HG03039 (cell line): ENCODE data around the gene CCDC27.

Experiments used
- ATAC-seq: cut with Tn5 transposase; IDR thresholded peaks from one replicate; pipeline ENCODE4 v1.9.1; 2021; ENCODE audit warnings: mild to moderate bottlenecking, moderate library complexity; ENCODE audit not compliant: unreplicated experiment

The CCDC27 gene

DNA sequence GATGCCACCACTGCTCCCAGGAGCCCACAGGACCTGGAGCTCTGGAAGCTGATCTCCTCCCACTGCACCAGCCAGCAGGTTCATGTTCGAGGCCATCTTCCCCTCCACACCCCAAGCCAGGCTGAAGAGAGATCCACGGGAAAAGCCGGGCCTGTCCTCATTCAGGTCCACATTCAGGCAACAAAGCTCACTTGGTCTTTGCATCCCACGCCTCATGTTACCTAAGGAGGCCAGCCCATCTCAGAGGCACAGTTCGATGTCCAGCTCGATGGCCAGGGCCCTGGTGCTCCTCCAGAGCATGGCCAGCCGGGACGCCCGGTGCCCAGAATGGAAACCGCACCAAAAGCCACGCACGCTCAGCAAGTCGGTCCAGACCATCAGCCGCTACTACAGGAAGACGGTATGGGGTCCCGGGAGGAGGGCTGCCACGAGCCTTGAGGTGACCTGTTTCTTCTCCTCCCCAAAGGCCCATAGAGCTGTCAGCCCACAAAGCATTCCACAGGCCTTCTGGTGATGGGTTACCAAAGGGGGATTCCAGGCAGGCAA, at the start of gene CCDC27:
CCDC27 (plus strand) TSS at position 51 of the 546 bp plus-strand sequence; CDS start at position 83, 32 bp downstream.
- no peak for ATAC-seq

DNA sequence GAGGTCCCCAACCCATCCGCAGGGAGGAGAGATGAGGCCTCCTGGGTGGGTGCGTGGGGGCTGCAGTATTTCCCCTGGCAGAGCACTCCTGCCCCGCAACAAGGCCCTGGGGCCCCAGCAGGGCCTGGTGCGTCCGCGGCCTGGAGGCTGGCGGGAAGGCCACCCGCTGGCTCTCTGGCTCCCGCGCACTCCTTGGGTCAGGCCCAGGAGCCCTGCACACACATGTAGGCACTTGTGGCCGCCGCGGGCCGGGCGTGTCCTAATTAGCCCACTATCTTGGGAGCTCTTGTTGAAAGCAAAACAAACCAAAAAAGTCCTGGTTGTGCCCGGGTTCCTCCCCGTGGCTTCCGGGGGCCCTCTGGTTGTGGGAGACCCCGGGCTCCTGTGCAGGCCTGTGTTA, 49.7 kb upstream of the CCDC27 start:
- ATAC-seq = no peak

DNA sequence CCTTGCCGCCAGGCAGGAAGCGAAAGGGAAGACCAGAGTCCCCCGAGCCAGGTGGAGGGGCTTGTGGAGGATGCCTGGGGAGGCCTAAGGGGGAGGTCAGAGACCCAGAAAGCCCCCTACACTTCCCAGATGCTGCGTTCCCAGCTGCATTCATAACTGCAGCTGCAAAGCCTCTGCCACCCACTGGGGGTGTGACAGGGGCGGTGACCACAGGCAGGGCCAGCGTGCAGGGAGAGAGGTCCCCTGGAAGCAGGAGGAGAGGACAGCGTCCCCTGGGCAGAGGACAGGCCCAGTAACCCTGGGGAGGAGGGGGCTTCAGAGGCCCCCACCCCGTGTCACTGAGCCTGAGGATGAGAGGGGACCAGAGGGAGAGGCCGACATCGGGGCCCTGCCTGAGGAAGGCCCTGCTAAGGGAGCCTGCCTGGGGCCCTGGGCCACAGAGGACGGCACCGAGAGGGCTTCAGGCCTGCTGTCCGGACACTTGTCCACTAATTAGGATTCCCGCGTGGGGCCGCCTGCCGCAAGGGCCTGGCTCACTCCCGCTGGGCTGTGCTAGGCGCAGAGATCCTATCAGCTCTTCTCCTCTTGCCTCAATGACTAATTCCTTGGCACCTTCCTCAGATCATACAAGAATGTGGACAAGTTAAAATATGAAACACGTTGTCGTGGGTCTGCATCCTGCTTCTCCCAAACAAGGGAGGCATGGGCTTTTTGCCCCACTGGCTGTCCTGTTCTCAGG, 49.1 kb upstream of the CCDC27 start:
- ATAC-seq = no peak

DNA sequence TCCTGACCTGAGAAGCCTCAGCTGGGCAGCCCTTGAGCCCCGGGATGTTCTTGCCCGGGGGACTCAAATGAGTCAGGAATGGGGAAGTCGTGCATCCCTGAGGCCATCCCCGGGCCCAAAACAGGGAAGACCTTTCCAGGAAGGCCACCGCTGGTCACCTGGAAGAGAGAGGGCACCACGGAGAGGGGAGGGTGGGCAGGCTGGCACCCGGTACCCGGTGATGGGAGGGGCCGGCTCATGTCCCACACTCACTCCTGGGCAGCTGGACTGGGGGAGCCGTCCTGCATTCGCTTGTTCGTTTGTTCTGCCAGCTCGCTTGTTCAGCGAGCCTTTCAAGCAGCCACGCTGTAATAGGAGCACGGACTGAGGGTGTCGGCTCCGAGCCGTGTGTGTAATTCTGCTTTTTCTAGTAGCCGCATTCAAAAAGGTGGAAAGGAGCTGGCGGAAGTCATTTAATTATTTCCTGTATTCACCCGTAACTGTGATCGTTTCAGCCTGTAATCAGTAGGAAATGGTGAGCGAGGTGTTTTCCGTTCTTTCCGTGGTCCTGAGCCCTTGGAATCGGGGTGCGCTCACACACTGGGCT, 48.4 kb upstream of the CCDC27 start:
- ATAC-seq = no peak

DNA sequence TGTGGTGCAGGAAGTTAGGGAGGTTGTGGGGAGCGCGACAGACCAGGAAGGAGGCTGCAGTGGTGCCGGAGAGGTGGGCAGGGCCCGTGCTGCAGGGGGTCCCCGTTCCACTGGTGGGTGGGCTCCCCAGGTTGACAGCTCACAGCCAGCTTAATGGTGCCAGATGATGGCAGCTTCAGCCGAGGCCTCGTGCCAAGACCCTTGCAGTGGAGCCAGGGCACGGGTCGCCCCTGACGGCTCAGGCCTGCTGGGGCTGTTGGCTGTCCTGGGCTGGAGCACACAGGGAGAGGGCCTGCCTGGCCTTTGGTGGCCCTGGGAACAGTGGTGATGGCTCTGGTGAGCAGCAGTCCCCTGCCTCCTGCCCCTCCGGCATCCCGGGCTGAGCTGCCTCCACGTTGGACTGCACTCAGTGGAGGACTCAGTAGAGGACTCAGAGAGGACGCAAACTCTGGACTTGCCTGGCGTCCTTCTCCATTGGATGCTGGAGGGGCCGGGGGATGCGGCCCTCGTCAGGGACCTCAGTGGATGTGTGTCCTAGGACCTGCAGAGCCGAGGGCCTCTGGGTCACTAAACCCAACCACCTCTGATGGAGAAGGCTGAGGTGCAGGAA, 46.8 kb upstream of the CCDC27 start:
- ATAC-seq = no peak

DNA sequence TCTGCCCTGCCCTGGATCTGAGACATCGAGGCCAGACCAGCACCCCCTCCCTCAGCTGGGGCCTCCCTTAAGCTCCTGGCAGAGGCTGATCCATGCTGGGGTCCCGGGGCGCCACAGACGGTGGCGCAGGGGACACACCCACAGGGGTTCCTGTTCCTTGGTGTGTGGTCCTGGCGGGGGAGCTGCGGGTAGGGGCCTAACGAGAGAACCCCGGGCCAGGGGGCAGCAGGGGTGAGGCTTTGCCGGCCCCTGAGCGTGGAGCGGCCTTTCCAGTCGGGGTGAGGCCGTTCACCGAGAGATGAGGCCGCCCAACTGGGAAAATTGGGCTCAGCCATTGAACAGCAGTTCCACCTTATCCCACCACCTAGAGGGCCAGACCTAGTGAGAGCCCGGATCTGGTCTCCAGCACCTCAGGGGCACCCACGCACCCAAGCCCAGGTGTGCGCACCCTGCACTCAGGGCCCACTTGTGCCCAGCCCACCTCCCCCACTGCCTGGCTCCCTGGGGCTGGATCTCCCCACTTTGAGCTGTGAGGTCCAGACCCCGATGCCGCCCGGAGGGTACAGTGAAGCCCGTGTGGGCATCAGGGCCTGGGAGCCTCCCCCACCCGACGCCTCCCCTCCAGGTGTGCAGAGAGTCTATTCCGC, 45.5 kb upstream of the CCDC27 start:
- ATAC-seq = no peak

DNA sequence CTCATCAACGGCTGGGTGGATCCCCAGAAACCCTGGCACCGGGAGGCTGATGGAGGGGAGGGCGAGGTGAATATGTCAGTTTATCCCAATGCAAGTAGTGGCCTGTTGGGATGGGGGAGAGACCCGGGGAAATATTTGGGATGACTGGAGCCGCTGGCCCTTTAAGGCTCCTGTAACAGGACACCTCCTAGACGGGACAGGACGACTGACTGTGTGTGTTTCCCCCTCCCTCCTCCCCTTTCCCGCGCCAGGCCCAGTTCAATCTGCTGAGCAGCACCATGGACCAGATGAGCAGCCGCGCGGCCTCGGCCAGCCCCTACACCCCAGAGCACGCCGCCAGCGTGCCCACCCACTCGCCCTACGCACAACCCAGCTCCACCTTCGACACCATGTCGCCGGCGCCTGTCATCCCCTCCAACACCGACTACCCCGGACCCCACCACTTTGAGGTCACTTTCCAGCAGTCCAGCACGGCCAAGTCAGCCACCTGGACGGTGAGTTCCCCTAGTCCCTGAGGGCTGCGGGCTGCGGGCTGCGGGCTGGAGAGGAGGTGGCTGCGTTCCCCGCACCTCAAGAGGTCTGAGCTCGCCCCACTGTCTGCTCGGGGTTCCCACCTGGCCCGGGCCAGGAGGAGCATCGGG, 44.8 kb upstream of the CCDC27 start:
- no peak for ATAC-seq

DNA sequence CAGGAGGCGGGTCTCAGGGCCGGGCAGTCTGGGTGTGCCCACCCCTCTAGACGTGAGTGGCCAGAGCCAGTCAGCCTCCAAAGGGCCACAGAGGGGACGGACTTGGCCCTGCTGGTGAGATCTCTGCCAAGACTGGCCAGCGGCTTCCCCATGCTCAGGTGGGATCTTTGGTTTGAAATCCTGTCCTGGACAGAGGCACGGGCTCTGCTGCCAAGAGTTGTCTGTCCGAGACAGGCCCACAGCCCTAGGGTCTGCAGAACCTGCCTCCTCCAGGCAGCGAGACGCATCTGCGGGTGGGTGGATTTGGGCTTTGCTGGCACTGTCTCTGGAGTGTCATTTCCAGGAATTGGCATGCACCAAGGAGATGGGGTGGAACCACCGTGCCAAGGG, 44.3 kb upstream of the CCDC27 start:
- no peak for ATAC-seq

DNA sequence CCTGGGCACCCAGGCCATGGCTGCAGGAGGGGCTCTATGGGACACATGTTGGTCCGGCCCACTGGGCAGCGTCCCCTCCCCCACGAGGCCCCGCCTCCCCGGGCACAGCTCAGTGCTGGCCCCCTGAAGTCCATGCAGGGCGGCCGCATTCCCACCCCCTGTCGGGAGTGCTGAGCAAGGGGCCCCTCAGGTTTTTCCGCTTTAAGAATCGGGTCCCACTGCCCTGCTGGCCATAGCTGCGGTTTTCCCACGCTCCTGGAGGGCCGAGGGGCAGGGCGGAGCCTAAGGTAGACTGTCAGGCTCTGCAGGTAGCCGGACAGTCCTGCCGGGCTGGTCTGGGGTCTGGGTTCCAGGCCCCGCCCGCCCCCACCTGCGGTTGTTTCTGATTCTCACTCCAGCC, 43.5 kb upstream of the CCDC27 start:
- ATAC-seq = no peak

DNA sequence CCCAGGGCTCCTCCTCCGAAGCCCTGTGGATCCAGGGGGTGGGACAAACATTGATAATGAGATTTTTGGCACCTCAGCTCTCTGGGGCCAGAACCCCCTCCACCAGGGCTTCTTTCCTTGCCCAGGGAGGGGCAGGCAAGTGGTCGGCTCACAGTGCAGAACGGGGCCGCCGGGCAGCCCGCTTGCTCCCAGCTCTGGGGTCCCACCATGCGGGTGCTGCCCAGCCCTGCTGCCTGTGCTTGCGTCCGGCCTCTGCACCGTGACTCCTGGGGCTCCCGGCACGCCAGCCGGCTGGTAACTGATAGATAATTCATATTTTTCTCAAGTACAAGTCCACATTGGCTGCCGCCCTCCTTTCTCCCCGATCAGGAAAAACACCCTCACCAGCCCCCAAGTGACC, 42.0 kb upstream of the CCDC27 start:
- ATAC-seq = no peak

DNA sequence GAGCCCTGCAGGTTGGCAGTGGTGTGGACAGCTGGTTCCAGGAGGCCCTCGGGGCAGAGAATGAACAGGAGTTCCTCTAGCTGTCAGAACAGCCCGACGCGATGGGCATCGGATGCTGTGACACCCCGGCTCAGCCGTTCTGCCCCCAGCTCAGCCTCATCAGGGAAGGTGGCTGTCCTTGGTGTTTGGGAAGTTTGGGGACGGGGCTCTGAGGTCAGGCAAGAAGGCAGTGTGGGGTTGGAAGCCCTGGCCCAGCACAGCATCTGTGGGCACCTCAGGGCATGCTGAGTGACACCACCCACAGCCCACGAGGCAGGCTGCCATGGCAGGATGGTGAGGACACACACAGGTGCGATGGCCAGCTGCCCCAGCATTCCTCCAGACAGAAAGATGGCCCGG, 40.9 kb upstream of the CCDC27 start:
- ATAC-seq = no peak

DNA sequence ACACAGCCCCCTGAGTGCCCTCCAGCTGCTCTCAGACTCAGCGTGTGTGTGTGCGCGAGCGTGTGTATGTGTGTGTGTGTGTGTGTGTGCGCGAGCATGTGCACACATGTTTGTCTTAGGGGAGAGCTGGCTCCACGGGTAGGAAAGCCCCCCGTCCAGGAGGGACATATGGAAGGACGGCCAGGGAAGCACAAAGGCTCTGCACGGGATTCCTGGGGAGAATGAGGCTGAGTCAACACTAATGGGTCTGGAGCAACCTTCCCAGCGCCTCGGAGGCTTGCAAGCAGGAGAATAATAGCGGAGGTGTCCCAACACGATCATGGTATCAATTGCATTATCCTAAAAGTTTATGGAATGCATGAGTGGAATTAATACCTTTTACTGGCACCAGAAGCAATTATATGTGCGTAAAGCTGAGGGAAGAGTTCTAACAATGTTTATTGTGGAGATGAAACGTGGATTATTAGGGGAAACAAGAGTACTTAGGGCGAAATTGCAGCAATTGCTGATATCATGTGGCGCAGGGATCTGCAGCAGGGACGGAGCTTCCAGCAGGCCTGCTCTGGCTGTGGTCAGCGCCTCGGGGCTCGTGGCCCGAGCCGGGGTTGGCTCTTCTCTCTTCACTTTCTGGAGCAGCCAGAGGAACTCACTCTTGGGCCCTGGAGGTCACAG, 40.3 kb upstream of the CCDC27 start:
- no peak for ATAC-seq

DNA sequence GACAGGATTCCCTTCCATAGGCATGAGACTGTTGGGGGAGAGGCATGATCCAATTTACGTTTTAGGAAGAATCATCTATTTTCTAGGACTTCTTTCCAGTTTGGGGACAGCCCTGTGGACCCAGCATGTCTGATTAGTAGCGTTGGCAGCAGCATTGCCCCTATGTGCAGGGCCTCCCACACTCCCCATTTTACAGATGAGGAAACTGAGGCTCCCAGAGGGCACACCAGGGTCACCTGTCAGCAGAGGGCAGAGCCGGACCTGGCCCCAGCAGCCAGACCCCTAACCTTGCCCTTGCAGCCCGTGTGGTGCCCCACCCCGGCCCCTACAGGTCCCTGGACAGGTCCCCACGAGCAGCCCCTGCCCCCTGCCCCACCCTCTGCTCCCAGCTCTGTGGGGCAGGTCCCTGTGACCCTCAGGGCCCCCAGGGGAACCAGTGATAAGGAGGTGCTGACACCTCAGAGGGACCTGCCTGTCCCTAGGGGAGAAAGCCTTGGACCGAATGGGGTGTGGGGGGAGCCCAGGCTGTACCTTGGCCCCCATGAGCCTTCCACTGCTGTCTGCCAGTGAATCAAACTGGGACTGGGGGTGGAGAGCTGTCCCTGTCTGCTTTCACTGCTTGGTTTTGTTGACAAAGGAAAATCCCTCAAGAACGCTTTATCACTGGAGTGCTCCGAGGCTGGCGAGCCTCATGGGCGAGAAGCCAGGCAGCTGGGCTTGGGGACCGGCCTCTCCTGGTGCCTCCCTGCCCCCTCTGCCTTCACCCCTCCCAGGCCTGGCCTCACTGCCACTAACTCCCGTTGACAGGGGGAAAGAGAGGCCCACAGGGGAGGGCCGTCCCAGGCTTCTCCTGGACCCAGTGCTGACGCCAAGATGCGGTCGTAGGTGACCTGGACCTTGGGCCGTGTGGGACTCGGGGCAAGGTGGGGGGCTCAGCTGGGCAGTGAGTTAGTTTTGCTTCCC, 39.4 kb upstream of the CCDC27 start:
- no peak for ATAC-seq

DNA sequence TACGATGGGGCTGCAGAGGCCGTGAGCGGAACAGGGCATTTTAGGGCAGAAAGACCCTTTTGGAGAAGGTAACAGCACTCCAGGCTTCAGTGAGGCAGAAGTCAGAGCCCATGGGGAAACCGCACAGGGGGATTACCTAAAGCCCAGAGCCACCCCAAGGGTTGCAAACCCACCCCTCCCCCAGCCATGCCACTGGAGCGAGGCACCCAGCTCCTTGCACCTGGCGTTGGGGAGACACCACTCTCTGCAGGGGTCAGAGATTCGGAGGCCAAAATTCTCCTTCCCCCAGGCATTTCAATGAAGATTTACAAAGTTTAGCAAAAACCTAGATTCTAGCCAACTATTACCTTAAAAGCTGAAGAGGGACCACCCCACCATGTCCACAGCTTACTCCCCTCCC, 38.4 kb upstream of the CCDC27 start:
- ATAC-seq = no peak

DNA sequence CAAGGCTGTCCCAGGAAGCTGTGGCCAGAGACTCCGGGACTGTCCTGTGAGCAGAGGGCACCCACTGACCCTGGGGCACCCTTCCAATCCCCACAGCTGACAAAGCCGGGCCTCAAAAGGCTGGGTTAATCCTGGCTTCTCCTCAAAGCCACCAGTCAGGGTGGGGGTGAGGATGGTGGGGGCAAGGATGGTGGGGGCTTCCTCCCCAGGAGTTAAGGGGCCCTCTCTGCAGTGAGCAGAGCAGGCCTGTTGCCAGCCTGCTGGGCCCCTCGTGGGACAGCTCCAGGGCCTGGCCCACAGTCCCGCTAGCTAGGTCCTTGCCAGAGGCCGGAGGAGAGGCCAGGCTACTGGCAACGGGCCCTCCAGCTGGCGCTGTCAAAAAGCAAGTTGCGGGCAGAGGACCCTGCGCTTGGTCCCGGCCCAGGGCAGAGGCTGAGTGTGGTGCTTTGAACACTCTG, 37.9 kb upstream of the CCDC27 start:
- ATAC-seq = no peak

DNA sequence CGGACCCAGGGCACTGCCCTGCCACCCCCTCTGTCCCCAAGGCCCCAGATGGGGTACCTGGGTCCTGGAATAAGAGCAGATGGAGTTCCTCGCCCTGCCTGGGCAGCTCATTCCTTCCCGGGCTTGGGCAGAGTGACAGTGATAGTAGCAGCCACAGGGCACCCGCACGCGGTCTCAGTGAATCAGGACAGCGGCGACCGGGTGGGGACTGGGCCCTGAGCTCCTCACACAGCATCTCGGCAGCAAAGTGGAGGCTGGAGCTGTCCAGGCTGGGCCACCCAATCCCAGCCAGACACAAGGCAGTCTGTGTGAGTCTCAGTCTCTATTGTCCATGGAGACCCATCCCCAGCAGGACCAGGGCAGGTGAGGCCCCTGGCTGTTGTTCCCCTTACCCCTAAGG, 37.4 kb upstream of the CCDC27 start:
- no peak for ATAC-seq

DNA sequence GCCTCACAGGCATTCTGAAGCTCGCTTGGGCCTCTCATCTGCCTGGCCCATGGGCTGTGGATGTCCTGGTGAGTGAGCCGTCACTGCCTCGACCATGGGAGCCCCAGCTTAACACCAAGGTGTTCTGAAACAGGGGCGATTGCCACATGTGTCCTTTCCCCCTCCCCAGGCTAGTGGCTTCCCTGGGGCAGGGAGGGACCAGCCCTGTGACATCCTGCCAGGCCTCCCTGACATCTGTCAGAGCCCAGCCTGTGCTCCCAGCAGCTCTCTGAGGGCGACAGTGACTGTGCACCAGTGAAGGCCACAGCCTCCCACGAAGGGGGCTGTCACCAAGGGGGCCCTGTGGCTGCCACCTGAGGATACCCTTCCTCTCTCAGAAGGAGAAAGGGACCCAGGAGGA, 35.9 kb upstream of the CCDC27 start:
- no peak for ATAC-seq

DNA sequence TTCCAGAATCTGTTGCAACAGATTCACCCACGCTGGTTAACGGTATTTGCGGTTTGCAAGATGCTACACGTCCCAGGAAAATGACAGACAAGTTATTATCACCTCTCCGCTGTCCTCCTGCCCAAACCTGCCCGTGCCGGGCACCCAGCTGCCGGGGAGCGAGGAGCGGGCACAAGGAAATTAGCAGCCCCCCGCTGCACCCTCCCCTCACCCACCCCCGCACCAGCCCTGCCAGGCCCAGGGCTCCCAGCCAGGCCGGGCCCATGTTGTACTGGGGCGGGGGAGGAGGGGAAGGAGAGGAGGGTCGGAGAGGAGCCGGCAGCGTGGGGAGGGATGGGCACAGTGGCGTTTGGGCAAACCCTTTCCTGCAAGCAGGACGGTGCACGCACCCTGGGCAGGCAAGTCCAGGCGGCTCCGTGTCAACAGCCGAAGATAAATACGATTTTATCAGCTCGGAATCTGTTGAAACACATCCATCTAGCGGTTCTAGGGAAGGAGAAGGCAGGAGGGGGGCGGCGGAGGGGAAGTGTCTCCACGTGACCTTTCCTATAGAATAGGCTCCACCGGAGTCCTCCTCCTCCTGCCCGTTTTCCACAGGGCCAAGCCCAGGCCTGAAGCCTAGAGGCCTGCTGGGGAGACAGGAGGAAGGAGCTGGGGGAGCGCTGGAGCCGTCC, 35.1 kb upstream of the CCDC27 start:
- ATAC-seq = no peak
